NB4 (cell line): ENCODE data around the gene SKAP1.

Source experiments
- DNase-seq: peaks from one replicate; pipeline ENCODE4 v3.0.0; 2010; ENCODE audit warnings: low read depth
- H3K4me3 ChIP-seq: one replicate; pipeline ENCODE4 v1.5.1; 2011; ENCODE audit warnings: mild to moderate bottlenecking, low read depth, low read length, moderate library complexity
- CTCF ChIP-seq: IDR thresholded peaks from one replicate; pipeline ENCODE4 v1.5.1; 2012; ENCODE audit warnings: low read depth, low read length
- MAX ChIP-seq: IDR thresholded peaks from 2 replicates; pipeline ENCODE4 v1.6.1; 2011; ENCODE audit warnings: low read depth, low read length
- MYC ChIP-seq: IDR thresholded peaks from 2 replicates; pipeline ENCODE4 v1.6.1; 2011; ENCODE audit warnings: low read depth, low read length
- POLR2A ChIP-seq: IDR thresholded peaks from 2 replicates; pipeline ENCODE4 v1.6.1; 2011; ENCODE audit warnings: mild to moderate bottlenecking; ENCODE audit not compliant: insufficient read length; ENCODE audit errors: extremely low read depth

The SKAP1 gene

GRCh38 chr17:48441231-48441711, 11.3 kb upstream of the SKAP1 start:
- no peak overlapping the region for H3K4me3 ChIP-seq
- DNase-seq = peak; percentile 72
- TF ChIP-seq POLR2A (no peak), MAX (no peak), MYC (no peak), CTCF (no peak)

- no peak for DNase-seq
- no peak overlapping the region for H3K4me3 ChIP-seq
Measured at GRCh38 chr17:48440669-48441068, 10.7 kb upstream of the SKAP1 start.

GRCh38 chr17:48439875-48440505, 10.0 kb upstream of the SKAP1 start:
- TF ChIP-seq POLR2A (no peak), CTCF (no peak), MYC (no peak), MAX (no peak)
- no peak for DNase-seq
- no peak overlapping the region for H3K4me3 ChIP-seq

More at GRCh38 chr17:48440669-48441068, 10.7 kb upstream of the SKAP1 start:
- TF ChIP-seq CTCF (no peak), MAX (no peak), MYC (no peak), POLR2A (no peak)

- TF ChIP-seq CTCF = no peak
- no peak for TF ChIP-seq POLR2A
- no peak for TF ChIP-seq MAX
- TF ChIP-seq MYC = no peak
- no peak for DNase-seq
- H3K4me3 ChIP-seq = no peak overlapping the region
Measured at GRCh38 chr17:48439110-48439850, 9.3 kb upstream of the SKAP1 start.

GRCh38 chr17:48438516-48439061, 8.6 kb upstream of the SKAP1 start:
- DNase-seq = no peak
- TF ChIP-seq MYC (no peak), CTCF (no peak), POLR2A (no peak)

More at GRCh38 chr17:48438516-48439061, 8.6 kb upstream of the SKAP1 start:
- no peak overlapping the region for H3K4me3 ChIP-seq
